ENCODE measurements around the gene CCDC149.

The CCDC149 gene

DNA sequence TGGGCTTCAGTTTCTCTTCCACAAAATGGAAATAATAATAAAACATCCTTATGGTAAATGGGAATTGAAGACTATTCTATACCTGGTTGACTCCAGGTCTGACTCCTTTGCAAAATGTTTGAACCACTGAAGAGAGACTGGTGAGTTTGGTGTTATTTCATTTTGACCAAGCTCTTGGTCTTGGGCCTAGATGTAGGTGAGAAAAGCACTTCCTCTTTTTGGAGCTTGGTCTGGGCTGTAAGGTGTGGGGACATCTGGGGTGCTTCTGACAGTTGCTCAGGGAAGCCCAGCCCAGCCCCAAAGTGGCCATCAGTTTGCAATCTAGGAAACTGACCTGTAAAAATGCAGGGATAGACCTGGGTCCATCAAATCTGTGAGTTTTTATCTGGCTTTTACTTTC lies 144.2 kb downstream of the CCDC149 start:
- Histone ChIP-seq H3K4me1 (ENCODE audit: control insufficient read depth, insufficient read depth, low read length) (peaks cover 9% of the 10 kb centered on the region; the same call in 1 of the 2 replicates), H3K9me3 (ENCODE audit: control insufficient read depth, insufficient read depth, low read depth, low read length) (no peaks in the 10 kb centered on the region), H3K9ac (ENCODE audit: low read length) (no peak overlapping the region), H3K27me3 (ENCODE audit: control insufficient read depth, insufficient read depth, low read length) (no peaks in the 10 kb centered on the region), H3K4me3 (ENCODE audit: low read depth, low read length) (no peak overlapping the region), H3K27ac (ENCODE audit: low read depth, low read length) (no peak overlapping the region), H3K36me3 (ENCODE audit: control insufficient read depth, insufficient read depth, low read length) (no peaks in the 10 kb centered on the region)

- Histone ChIP-seq H3K27me3 (ENCODE audit: control insufficient read depth, insufficient read depth, low read length) (no peaks in the 10 kb centered on the region), H3K4me3 (ENCODE audit: low read depth, low read length) (no peak overlapping the region)
Observed at GRCh38 chr4:24768006-24768405, 144.8 kb downstream of the CCDC149 start.

DNA sequence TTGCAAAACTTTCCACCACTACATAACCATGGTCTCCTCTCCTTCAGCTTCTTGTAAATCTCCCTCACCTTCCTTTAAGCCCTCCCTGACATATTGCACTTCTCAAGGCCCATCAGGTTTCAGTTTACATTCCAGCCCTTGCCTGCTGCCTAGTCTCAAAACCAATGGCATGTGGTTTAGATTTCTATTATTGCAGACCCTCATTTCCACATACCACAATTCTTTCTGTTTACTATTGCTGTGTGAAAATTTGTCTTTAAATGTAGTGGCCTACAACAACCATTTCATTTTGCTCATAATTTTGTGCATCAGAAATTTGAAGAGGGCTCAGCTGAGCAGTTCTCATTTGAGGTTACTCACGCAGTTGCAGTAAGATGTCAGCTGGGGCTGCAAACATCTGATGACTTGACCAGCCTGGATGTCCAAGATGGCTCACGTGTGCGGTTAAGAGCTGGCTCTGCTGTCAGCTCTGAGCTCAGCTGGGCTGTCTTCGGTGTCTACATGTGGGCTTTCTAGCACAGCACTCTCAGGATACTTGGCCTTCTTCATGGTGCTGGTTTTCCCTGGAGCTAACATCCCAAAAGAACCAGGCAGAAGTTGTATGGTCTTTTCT lies 147.4 kb downstream of the CCDC149 start:
- H3K4me1 ChIP-seq (ENCODE audit: control insufficient read depth, insufficient read depth, low read length): peaks cover 9% of the 10 kb centered on the region; the same call in 1 of the 2 replicates
- H3K27me3 ChIP-seq (ENCODE audit: control insufficient read depth, insufficient read depth, low read length): no peaks in the 10 kb centered on the region
- no peak overlapping the region for H3K4me3 ChIP-seq (ENCODE audit: low read depth, low read length)
- no peaks in the 10 kb centered on the region for H3K9me3 ChIP-seq (ENCODE audit: control insufficient read depth, insufficient read depth, low read depth, low read length)
- H3K36me3 ChIP-seq (ENCODE audit: control insufficient read depth, insufficient read depth, low read length): no peaks in the 10 kb centered on the region
- H3K9ac ChIP-seq (ENCODE audit: low read length): no peak overlapping the region
- no peak overlapping the region for H3K27ac ChIP-seq (ENCODE audit: low read depth, low read length)

More at GRCh38 chr4:24768006-24768405, 144.8 kb downstream of the CCDC149 start:
- no peak overlapping the region for H3K9ac ChIP-seq (ENCODE audit: low read length)
- H3K36me3 ChIP-seq (ENCODE audit: control insufficient read depth, insufficient read depth, low read length): no peaks in the 10 kb centered on the region
- no peak overlapping the region for H3K27ac ChIP-seq (ENCODE audit: low read depth, low read length)
- H3K9me3 ChIP-seq (ENCODE audit: control insufficient read depth, insufficient read depth, low read depth, low read length): no peaks in the 10 kb centered on the region
- H3K4me1 ChIP-seq (ENCODE audit: control insufficient read depth, insufficient read depth, low read length): peaks cover 9% of the 10 kb centered on the region; the same call in 1 of the 2 replicates

- H3K9me3 ChIP-seq (ENCODE audit: control insufficient read depth, insufficient read depth, low read depth, low read length): no peaks in the 10 kb centered on the region
- H3K4me3 ChIP-seq (ENCODE audit: low read depth, low read length): no peak overlapping the region
- H3K36me3 ChIP-seq (ENCODE audit: control insufficient read depth, insufficient read depth, low read length): no peaks in the 10 kb centered on the region
- H3K9ac ChIP-seq (ENCODE audit: low read length): no peak overlapping the region
- no peaks in the 10 kb centered on the region for H3K4me1 ChIP-seq (ENCODE audit: control insufficient read depth, insufficient read depth, low read length)
- no peak overlapping the region for H3K27ac ChIP-seq (ENCODE audit: low read depth, low read length)
- H3K27me3 ChIP-seq (ENCODE audit: control insufficient read depth, insufficient read depth, low read length): no peaks in the 10 kb centered on the region
Observed at GRCh38 chr4:24764345-24764744, 148.5 kb downstream of the CCDC149 start.

- H3K27ac ChIP-seq (ENCODE audit: low read depth, low read length): no peak overlapping the region
- H3K4me1 ChIP-seq (ENCODE audit: control insufficient read depth, insufficient read depth, low read length): no peaks in the 10 kb centered on the region
- no peak overlapping the region for H3K4me3 ChIP-seq (ENCODE audit: low read depth, low read length)
- no peaks in the 10 kb centered on the region for H3K9me3 ChIP-seq (ENCODE audit: control insufficient read depth, insufficient read depth, low read depth, low read length)
- no peaks in the 10 kb centered on the region for H3K27me3 ChIP-seq (ENCODE audit: control insufficient read depth, insufficient read depth, low read length)
- no peak overlapping the region for H3K9ac ChIP-seq (ENCODE audit: low read length)
- H3K36me3 ChIP-seq (ENCODE audit: control insufficient read depth, insufficient read depth, low read length): no peaks in the 10 kb centered on the region
Observed at GRCh38 chr4:24763631-24764297, 149.1 kb downstream of the CCDC149 start.
